Measurements from ENCODE around the gene COA1. TPM values are rescaled to one million over a fixed set of nuclear protein-coding genes. Genes with fewer than 3 reads are reported as not detected.

COA1 gene
- total and polyA plus RNA-seq, 2 donors (not counting 3 experiments of a cell fraction or from before 2014, with no cell fraction given) = 38.1 to 55.1 TPM

DNA sequence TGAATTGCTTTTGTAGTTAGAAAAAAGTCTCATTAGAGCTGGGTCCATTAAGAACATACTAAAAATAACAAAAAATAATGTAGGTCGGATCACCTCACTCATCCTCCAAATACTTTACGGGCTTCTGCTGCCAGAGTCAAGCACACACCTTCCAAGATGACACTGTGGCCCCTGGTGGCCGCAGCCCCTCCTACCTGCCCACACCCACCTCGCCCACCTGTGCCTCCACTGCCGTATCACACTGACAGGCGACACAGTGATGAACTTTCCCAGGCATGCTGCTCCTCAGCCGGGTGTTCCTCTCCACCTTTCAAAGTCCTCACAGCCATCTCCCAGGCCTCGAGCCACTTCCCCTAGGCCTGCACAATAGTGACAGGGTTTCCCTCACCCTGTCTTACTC lies 85.5 kb downstream of the COA1 start:
- Histone ChIP-seq H3K9me1 (replicated peaks; ENCODE audit: control insufficient read depth, extremely low read depth, insufficient read depth, low read length) (no peaks in the 10 kb centered on the region), H3K27ac (ENCODE audit: insufficient read depth, low read depth, low read length) (no peak overlapping the region), H3K4me1 (ENCODE audit: control insufficient read depth, extremely low read depth, insufficient read depth, low read length) (peaks cover 63% of the 10 kb centered on the region), H4K20me1 (replicated peaks; ENCODE audit: control insufficient read depth, extremely low read depth, insufficient read depth, low read length) (no peaks in the 10 kb centered on the region), H3K9ac (replicated peaks; ENCODE audit: extremely low read depth, insufficient read depth, low read length) (no peak overlapping the region), H3K36me3 (ENCODE audit: control insufficient read depth in 2 of 2, extremely low read depth in 1 of 2, insufficient read depth in 2 of 2, low read length in 2 of 2) (peaks cover 0 to 2% of the 10 kb centered on the region in 2 experiments), H3K4me3 (replicated peaks in 1 of 3; ENCODE audit: insufficient read depth in 1 of 3, low read depth in 1 of 3, low read length in 3 of 3) (no peak overlapping the region), H3K9me3 (replicated peaks; ENCODE audit: control insufficient read depth, insufficient read depth, low read length) (no peaks in the 10 kb centered on the region), H3K79me2 (ENCODE audit: control insufficient read depth, insufficient read depth, low read length) (peaks cover 41% of the 10 kb centered on the region), H3K27me3 (ENCODE audit: control insufficient read depth in 2 of 2, insufficient read depth in 2 of 2, low read length in 2 of 2) (no peaks in the 10 kb centered on the region), H3K4me2 (ENCODE audit: insufficient read depth, low read length) (no peak overlapping the region), H2AFZ (ENCODE audit: low read depth, low read length) (no peak overlapping the region)
- TF ChIP-seq POLR2A (IDR thresholded peaks at IDR 0.05; ENCODE audit: low read depth, low read length) (no peak), EZH2 (IDR thresholded peaks at IDR 0.05; ENCODE audit: borderline replicate concordance, low read depth, low read length, severe bottlenecking) (no peak), CTCF (IDR thresholded peaks at IDR 0.05; ENCODE audit: extremely low read depth in 1 of 2, insufficient read depth in 1 of 2, low read depth in 1 of 2, low read length in 2 of 2) (no peak), MYC (IDR thresholded peaks at IDR 0.05; ENCODE audit: low read depth, low read length) (no peak), GATA2 (IDR thresholded peaks at IDR 0.05; ENCODE audit: insufficient read depth, insufficient read length, low read depth, low read length) (no peak), JUN (IDR thresholded peaks at IDR 0.05; ENCODE audit: borderline replicate concordance, insufficient read depth, insufficient read length, low read depth) (no peak), FOS (IDR thresholded peaks at IDR 0.05; ENCODE audit: borderline replicate concordance, insufficient read depth, low read length) (no peak), POLR2AphosphoS5 (IDR thresholded peaks at IDR 0.05; ENCODE audit: insufficient read depth, low read depth, low read length) (no peak)
- TF ChIP-seq, protein P1, sequence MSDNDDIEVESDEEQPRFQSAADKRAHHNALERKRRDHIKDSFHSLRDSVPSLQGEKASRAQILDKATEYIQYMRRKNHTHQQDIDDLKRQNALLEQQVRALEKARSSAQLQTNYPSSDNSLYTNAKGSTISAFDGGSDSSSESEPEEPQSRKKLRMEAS (IDR thresholded peaks at IDR 0.05; ENCODE audit: insufficient read depth, insufficient read length) = no peak
- intact Hi-C loops (cut with micrococcal nuclease) (no loop called here), dilution Hi-C loops (cut with MboI; ENCODE audit: extremely low pct_ligation_motif_present, low sequenced_read_pairs) (no loop called here)
- FAIRE-seq (no peak), DNase-seq (ENCODE audit: low read depth, low spot score) (no peak)
- POLR2A ChIA-PET = no interaction called here
- CTCF ChIA-PET = interaction anchor here (9.3 kb wide), 1 partner anchor 62 kb away, joined by 126 read pairs; the partner anchor contains the start of gene STK17A
- BruUV-seq (replicated peaks) = no TSS peak
